Left ventricle myocardium superior (tissue), 1 donor: ENCODE measurements around the gene RBBP6. TPM values are rescaled to one million over a fixed set of nuclear protein-coding genes. Genes with fewer than 3 reads are reported as not detected.
A peak's percentile ranks its signal among the peaks of the same experiment; 100 is the strongest.

Experiments
- ATAC-seq: fragments of 200-7000 bp; cut with Tn5 transposase; one replicate; pipeline ENCODE4 v1.9.1; 2020; ENCODE audit warnings: mild to moderate bottlenecking, moderate library complexity
- DNase-seq: peaks from one replicate; pipeline ENCODE4 v3.0.0-alpha.2; 2020
- intact Hi-C: fragments of 100-400 bp; cut with micrococcal nuclease; formaldehyde crosslinking; loops from one replicate; pipeline ENCODE4 v1.11.0; 2022
- total RNA-seq: library from RNA; stranded (reverse); fragmentation: NEBNext Ultra II Directional; extraction: Animal tissue kit (Norgen Biotek cat#: 25700); gene quantifications from one replicate; pipeline ENCODE4 v1.2.1, GENCODE V29; 2021
- donor health status: DM: no; HTN: yes; CAD: no; lungs with severe emphysema.

Gene RBBP6
- total RNA-seq, 1 donor from 2014 or later, result 26.4 TPM

DNA sequence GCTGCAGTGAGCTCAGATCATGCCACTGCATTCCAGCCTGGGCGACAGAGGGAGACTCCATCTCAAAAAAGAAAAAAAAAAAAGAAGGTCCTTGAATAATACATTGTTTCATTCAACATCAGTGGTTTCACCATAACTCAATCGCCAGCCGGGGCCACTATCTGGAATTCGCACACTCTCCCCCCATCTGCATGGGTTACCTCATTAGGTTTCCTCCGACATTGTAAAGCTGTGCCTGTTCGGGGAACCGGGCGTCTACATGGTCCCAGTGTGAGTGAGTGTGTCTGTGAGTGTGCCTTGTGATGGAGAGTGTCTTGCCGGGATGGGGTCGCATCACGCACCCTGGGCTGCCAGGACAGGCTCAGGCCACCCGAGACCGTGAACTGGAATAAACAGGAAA lies 16.6 kb upstream of the RBBP6 start:
- no peak for DNase-seq
- no peak for ATAC-seq
- intact Hi-C loops, result no loop called here

DNA sequence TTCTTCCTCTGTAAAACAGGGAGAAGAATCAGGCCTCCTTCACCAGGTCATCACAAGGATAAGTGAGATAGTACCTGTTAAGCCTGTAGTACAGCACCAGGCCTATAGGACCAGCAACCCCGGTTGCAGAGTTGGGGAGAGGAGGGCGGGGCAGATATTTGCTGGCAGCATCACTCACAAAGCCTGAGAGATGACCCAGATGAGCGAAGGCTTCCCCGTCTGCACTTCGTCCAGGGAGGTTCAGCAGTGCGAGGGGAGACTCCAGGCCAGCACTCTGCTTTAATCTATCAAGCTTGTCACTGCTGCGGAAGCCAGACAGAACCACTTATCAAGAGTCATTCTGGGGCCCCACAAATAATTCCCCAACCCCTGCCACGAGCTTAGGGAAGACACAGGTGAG lies 15.8 kb upstream of the RBBP6 start:
- ATAC-seq (no peak), DNase-seq (no peak)
- intact Hi-C loops, result no loop called here

DNA sequence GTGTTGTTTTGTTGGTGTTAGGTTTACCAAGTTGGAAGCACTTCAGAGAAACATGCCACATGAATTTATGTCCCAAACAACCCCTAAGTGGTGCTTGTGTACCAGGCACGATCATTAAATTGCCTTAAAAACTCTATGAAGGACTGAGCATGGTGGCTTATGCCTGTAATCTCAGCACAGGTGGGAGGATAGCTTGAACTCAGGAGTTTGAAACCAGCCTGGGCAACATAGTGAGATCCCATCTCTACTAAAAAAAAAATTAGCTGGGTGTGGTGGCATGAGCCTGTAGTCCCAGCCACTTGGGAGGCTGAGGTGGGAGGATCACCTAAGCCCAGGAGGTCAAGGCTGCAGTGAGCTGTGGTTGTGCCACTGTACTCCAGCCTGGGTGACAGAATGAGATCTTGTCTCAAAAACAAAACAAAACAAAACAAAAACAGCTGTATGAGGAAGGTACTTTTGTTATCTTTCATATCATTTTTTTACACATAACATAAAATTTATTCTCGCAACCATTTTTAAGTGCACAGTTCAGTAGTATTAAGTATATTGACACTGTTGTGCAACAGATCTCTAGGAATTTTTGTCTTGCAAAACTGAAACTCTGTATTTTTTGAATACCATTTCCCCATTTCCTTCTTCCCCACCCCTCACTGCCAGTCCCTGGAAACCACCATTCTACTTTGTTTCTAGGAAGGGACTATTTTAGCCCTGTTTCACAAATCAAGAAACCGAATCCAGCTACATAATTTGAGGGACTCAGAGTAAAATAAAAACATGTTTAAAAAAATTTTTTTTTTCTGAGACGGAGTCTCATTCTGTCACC lies 14.3 kb upstream of the RBBP6 start:
- intact Hi-C loops, result no loop called here
- no peak for ATAC-seq
- DNase-seq, result no peak

DNA sequence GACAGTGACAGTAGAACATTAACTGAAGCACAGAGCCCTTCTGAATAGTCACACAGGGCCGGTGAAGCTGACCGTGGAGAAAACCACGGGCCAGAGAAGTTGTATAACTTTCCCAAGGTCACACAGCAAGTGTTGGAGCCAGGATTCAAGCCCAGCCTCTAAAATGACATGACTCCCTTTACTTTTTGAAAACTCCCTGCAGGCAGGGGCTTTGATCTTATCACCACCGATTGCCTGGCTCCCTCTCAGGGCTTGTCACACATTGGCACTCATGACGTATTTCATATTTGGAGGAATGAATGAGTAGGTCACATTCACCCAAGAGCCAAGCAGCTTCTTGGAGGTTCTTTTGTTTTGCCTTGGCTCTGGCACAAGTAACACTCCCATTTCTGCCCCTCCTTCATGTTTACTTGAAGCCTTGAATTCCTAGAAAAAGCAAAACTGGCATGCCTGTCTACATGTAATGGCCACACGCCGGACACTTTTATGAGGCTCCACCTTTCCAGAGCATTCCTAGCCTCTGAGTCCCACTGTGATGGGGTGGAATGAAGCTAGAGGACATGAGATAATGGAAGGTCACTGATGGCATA lies 13.3 kb upstream of the RBBP6 start:
- DNase-seq, result no peak
- no peak for ATAC-seq
- intact Hi-C loops, result no loop called here

DNA sequence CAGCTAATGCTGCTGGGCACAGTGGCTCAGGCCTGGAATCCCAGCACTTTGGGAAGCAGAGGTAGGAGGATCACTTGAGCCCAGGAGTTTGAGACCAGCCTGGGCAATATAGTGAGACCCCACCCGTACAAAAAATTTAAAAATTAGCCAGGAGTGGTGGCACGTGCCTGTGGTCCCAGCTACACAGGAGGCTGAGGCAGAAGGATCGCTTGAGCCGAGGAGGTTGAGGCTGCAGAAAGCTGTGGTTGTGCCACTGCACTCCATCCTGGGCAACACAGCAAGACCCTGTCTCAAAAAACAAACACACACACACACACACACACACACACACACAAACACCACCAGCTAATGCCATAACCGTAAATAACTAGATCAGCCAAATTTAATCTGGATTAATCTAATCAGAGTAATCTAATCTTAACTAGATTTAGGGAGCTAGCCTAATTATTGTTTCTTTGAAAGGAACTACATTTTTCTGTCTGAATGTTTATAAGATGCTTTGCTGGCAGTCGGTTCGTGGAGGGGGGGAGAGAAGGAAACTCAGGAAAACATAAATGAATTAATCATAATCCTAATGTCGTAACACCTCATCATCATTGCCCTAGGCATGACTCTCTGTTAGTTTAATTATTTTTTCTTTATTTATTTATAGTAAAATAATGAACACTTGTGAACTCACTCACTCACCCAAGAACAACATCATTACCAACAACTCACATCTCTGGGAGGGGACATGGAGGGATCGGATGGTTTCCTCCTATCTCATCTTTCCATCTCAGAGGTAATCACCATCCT lies 12.5 kb upstream of the RBBP6 start:
- intact Hi-C loops, result no loop called here
- no peak for ATAC-seq
- no peak for DNase-seq

DNA sequence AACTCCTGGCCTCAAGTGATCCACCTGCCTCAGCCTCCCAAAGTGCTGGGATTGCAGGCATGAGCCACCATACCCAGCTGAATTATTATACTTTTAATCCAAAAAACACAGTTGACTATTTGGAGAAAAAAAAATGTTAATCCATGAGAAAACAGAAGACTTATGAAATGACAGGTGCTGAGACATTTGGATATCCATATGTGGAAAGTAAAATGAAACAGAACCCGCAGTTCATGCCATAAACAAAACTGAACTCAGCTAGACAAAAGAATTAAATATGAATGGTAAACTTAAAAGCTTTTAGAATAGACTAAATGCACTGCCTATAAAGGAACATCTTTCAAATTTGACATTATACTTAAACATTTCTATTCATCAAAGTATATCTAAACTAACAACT lies 8.2 kb upstream of the RBBP6 start:
- no peak for ATAC-seq
- DNase-seq, result no peak
- intact Hi-C loops, result no loop called here

DNA sequence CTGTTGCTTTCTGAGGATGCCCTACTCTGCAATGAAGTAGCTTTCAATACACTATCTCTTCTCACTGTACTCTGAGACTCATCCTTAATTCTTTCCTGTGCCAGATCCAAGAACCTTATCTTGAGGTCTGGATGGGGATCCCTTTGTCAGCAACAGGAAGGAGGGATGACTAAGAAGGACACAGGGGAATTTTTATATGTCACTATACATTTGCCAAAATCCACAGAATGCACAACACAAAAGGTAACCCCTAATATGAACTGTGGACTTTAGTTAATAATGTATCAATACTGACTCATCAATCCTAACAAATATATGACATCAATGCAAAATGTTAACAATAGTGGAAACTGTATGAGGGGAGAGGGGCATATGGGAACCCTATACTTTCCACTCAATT lies 4.7 kb upstream of the RBBP6 start:
- ATAC-seq, result no peak
- no peak for DNase-seq
- intact Hi-C loops, result no loop called here

DNA sequence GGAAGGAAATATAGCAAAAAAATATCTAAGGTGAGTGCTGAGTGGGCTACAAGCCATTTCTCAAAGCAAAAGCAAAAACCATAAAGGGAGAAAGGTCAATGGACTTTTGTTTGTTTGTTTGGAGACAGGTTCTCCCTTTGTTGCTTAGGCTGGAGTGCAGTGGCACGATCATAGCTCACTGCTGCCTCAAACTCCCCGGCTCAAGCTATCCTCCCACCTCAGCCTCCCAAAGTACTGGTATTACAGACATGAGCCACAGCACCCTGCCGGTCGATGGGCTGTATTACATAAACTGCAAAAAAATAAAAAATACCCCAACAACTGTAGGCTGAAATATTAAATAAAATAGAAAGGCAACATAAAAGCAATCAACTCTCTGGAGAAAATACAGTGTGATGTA lies 3.5 kb upstream of the RBBP6 start:
- DNase-seq (no peak), ATAC-seq (no peak)
- intact Hi-C loops, result no loop called here

DNA sequence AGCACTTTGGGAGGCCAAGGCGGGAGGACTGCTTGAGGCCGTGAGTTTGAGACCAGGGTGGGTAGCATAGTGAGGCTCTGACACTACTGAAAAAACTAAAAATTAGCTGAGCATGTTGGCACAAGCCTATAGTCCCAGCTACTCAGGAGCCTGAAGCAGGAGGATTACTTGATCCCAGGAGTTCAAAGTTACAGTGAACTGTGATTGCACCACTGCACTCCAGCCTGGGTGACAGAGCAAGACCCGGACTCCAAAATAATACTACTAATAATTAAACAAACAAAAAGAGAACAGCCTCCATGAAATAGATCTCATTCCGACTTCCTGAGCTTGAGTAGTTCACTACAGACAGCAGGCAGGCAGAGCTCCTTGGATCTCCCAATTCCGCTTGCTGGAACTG lies 2.7 kb upstream of the RBBP6 start:
- DNase-seq (no peak), ATAC-seq (no peak)
- intact Hi-C loops, result no loop called here

DNA sequence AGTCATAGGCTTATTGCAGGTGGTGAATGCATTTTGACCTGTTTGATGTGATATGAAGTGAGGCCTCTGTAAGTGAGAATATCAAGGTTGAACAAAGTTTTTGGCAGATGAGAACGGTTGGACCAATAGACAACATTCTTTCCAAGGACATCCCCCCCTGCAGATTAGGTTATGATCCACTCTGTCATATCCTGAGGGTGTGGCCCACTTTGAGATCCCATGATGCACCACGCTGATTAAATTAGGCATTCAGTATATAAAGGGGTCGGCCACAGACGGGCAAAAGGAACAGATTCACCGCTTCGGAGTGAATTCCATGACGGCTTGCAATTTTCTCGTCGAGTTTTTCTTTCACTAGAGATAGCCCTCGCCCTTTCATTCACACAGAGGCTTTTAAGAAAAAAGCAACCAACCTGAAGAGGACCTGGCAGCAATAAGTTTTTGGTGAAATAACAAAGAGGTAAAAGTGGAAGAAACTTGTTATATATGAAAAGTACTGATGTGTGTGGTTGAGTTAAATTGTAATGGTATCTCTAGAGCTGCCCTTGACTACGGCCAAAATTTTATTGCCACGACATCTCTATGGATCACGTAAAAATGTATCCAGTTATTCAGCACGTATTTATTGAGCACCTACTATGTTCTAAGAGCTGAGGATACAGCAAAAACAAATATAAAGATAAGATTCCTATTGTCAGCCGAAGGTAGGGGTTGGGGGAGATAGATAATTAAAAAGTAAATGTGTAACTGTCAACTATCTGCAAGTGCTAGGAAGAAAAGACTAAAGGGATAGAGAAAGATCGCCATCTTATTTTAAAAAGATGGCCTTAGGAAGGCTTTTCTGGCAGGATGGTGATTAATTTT lies 1.7 kb upstream of the RBBP6 start:
- intact Hi-C loops, result no loop called here
- no peak for DNase-seq
- ATAC-seq, result no peak

DNA sequence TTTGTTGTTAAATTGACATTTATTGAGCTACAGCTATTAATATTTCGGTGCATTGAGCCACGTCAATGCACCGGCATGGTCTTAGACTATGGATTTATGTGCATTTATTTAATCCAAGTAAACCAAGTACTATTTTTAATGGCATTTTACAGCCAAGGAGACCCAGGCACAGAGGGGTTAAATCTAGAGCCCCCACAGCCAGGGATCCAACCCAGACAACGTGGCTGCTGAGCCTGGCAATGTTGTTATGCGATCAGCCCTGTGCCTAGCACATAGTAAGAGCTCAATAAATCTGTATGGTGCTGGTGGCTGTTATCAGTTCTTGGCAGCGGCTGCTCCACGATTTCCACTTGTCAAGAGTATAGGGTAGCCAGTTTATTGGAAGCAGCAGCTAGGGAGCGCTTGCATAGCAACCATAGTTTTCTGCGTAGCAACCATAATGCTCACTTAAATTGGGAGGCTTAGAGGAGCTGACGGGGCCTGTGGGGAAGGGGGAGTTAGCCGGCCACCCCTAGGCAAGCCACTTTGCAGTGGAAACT lies 541 bp upstream of the RBBP6 start:
- peak; percentile 34 for ATAC-seq
- DNase-seq, result no peak
- intact Hi-C loops, result no loop called here

DNA sequence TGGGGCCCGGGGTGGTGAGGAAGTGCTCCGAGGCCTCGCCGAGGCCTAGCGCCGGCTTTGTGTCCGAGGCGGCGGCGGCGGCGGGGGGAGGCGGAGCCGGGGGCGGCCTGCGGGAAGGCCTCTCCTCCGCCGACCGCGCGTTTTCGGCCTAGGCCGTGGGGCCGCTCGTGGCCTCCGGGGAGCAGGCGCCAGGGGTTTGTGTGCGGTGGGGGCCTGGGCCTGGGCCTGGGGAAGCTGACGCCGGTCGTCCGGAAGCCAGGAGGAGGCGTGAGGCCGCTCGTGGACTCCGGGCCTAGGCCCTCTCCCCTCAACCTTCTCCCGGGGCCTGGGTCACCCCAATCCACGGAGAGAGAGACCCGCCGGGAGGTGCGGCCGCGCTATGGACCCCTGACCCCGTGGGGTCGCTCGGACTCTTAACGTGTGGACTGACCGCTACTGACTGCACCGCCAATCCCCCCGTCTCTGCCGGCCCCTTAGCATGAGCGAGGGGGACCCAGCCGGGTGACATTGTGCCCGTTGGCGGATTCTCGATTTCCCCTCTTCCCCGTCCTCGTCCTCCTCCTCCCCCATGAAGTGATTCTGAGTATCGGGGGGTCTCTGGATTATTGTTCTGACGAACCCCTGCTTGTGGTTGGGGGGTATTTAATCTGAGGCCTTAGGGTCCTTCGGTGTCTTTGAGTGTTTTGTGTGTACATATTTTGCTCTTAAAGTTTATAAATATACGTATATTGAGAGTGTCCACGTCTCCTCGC lies 660 bp downstream of the RBBP6 start:
- intact Hi-C loops, result no loop called here
- DNase-seq, result peak; percentile 83
- ATAC-seq, result peak; percentile 70

DNA sequence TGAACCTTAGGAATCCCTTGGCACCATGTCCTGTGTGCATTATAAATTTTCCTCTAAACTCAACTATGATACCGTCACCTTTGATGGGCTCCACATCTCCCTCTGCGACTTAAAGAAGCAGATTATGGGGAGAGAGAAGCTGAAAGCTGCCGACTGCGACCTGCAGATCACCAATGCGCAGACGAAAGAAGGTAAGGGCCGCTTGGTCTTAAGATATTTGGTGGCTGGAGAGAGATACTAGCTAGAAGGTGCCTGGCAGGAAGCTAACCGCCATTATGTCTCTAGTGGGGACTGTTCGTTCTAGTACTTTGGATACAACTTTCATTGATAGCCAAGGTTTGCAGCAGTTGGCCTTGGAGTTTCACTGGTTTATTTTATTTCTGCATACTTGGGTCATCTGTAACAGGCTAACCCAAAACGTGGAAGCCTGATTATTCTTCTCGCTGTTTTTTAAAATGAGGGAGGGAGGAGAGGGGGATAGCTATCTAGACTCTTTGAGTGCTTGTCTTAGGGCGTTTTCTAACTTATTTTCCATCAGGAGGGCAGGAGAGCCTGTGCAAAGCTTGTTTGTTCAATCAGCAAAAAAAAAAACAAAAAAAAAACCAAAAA lies 1.3 kb downstream of the RBBP6 start:
- ATAC-seq, result peak; percentile 9
- no peak for DNase-seq
- intact Hi-C loops, result no loop called here

DNA sequence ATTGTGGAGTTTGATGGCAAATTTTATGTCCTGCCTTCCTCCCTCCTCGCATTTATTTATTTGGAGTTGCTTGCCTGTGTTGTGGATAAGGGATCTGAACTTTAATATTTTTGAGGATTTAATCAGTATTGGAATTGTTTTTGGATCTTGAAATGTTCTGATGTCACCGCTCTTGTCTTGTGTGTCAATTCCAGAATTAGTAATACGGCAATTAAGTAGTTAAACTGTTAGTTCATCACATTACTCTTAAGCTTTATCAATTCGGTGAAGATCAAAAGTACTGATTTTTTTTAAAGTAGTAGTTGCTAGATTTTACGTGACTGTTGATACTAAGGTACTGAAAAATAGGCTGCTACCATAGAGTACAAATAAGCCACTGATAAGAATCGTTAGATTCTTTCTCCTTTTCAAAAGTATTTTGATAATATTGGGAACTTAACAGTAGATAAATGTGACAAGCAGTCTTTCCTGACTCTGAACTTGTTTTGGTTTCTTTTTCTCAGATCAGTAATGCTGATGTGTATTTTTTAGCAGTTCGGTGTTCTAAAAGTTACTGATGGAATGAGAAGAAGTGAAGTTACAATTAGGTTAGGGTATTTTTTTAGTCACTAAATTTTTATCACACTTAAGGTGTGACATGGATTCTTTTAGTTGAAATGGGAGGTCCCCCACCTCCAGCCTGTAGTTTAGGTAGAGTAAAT lies 2.0 kb downstream of the RBBP6 start:
- intact Hi-C loops, result no loop called here
- DNase-seq, result no peak
- ATAC-seq, result no peak

DNA sequence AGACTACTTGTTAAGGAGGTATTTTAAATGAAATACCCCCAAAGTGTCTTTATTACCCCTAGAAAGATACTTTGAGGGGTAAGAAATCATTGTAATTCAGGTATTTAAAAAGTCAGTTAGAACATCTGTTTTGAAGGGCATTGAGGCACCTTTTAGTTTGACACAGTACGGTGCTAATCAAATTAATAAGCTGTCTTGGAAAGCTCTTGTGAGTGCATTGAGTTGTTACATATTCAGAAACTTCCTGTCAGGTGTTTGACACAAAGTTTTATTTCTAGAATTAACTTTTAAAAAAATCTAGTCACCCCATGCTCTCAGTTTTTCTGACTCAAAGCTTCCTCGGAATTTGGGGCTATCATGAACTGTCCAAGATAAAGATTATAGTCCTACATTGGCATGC lies 4.6 kb downstream of the RBBP6 start:
- intact Hi-C loops, result no loop called here
- DNase-seq, result no peak

DNA sequence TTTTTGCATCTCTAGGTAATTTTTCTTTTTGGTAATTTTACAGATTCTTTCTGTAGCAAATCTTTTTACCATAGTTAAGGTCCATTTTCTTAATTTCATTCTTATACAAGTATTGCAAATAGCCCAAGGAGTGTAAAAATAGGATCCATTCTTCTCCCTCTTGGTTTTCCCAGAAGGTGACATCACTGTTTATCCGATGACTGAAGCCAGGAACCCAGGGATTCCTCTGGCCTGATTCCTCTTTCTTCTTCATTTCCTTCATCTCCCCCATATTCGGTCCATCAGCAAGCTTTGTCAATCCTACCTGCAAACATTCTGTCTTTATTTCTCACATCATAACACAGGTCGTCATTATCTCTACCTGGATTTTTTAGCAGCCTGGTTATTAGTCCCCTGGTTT lies 5.3 kb downstream of the RBBP6 start:
- ATAC-seq (no peak), DNase-seq (no peak)

More for the DNA sequence above, 4.6 kb downstream of the RBBP6 start:
- no peak for ATAC-seq

DNA sequence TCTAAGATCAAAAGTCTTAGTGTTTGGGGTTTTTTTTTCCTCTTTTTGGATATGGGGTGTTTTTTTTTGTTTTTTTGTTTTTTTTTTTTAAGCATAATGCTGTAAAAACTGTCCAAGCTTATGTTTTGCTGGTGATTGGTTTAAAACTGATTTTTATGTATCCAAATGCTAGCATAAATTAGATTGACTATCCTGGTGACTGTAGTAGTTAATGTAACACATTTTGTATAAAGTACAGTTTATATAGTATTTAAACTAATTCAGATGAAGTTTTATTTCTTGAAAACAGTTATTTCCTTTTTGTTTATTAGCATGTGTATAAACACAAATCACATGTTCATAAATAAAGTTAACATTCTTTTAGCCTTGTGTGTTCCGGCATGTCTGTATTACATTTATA lies 10.9 kb downstream of the RBBP6 start:
- DNase-seq (no peak), ATAC-seq (no peak)
- intact Hi-C loops, result no loop called here

More for the DNA sequence above, 5.3 kb downstream of the RBBP6 start:
- intact Hi-C loops, result no loop called here
